Activated T-cell treated with anti-CD3 and anti-CD28 coated beads, Interleukin-2, amount 50 U/mL, for 24 hours (primary cell): ENCODE results near the gene TYR.
"Not testable (repeated sequence)": the region's sequence is repeated elsewhere in the genome, so short reads cannot be mapped to it uniquely, and the experiment has no call there.

Experiments used
- DNase-seq: peaks from one replicate; pipeline ENCODE4 v3.0.0-alpha.2; 2020
- H3K27ac Mint-ChIP-seq: 2 replicates; pipeline ENCODE4 v1.8.0; 2020; ENCODE audit warnings: mild to moderate bottlenecking, mixed read lengths
- H3K27me3 Mint-ChIP-seq: 2 replicates; pipeline ENCODE4 v1.8.0; 2020; ENCODE audit warnings: mixed read lengths
- H3K36me3 Mint-ChIP-seq: 2 replicates; pipeline ENCODE4 v1.8.0; 2020; ENCODE audit warnings: low read depth, mixed read lengths
- H3K4me1 Mint-ChIP-seq: 2 replicates; pipeline ENCODE4 v1.8.0; 2020; ENCODE audit warnings: low read depth, mixed read lengths
- H3K4me3 Mint-ChIP-seq: 2 replicates; pipeline ENCODE4 v1.8.0; 2020; ENCODE audit warnings: mild to moderate bottlenecking, moderate library complexity, mixed read lengths
- H3K9me3 Mint-ChIP-seq: 2 replicates; pipeline ENCODE4 v1.8.0; 2020; ENCODE audit warnings: mixed read lengths

TYR gene

DNA sequence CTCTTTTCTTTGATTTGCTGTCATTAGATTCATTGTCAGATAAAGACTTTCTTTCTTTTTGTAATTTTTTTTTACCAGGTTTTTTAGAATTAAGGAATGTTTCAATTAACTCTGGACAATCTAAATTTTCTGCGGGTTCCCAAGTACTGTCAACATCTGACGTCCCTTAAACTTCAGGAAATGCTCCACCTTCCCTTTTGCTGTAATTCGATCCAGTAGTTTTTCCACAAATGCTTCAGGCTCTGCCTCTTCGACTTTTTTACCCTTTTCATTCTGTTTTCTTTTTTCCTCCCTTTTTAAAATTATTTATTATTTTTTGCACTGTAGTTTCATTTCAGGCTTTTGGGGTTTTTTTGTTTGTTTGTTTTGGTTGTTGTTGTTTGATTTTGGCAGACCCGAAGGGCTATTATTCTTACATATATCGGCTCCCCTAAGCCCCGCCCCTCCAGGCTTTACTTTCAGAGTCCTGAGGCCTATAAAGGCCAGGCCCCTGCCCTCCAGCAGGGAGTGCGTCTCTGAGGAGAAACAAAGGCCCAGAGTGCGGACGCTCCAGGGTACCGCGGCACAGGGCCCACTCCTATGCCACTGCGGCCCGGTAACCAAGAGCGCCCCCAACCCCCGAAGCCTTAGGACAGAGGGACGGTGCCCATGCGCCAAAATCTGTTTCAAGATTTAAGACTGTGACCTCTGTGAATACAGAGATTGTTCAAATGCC is 116.4 kb downstream of the TYR start:
- no peaks in the 10 kb centered on the region for H3K27me3 Mint-ChIP-seq
- no peaks in the 10 kb centered on the region for H3K4me1 Mint-ChIP-seq
- no peaks in the 10 kb centered on the region for H3K36me3 Mint-ChIP-seq
- DNase-seq, result no peak
- H3K9me3 Mint-ChIP-seq, result no peaks in the 10 kb centered on the region
- no peak overlapping the region for H3K4me3 Mint-ChIP-seq
- H3K27ac Mint-ChIP-seq, result no peak overlapping the region

DNA sequence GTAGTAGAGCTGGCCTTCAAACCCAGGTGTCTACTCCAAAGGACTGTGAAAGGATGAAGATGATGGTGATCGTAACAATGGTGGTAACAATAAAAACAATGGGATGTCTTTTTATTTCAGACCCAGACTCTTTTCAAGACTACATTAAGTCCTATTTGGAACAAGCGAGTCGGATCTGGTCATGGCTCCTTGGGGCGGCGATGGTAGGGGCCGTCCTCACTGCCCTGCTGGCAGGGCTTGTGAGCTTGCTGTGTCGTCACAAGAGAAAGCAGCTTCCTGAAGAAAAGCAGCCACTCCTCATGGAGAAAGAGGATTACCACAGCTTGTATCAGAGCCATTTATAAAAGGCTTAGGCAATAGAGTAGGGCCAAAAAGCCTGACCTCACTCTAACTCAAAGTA is 117.3 kb downstream of the TYR start:
- H3K4me1 Mint-ChIP-seq, result not testable (repeated sequence)

GRCh38 chr11:89303029-89303428 is 125.4 kb downstream of the TYR start:
- not testable (repeated sequence) for H3K27me3 Mint-ChIP-seq, H3K27ac Mint-ChIP-seq, H3K9me3 Mint-ChIP-seq, H3K4me1 Mint-ChIP-seq, H3K36me3 Mint-ChIP-seq, H3K4me3 Mint-ChIP-seq, DNase-seq

More for the DNA sequence above, 117.3 kb downstream of the TYR start:
- not testable (repeated sequence) for DNase-seq, H3K9me3 Mint-ChIP-seq, H3K4me3 Mint-ChIP-seq, H3K36me3 Mint-ChIP-seq, H3K27me3 Mint-ChIP-seq, H3K27ac Mint-ChIP-seq

DNA sequence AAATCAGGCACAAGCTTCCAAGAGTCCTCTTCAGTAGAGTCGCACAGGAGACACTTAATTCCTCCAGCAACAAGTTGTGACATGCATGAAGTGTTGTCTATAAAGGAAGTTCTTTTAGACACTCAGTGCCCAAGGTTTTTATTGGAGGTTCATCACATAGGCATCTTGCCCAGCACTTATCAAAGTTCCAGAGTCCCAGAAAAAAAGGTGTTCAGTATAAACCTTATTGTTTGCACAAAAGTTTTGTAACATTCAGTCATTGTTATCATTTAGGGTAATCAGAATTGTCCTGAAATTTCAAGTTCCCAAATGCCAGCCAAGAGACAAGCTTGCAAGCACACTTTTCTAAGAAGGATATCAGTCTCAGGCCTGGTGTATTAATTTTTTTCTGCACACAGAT is 130.6 kb downstream of the TYR start:
- H3K9me3 Mint-ChIP-seq, H3K36me3 Mint-ChIP-seq, H3K27ac Mint-ChIP-seq, H3K4me1 Mint-ChIP-seq, H3K4me3 Mint-ChIP-seq, DNase-seq, H3K27me3 Mint-ChIP-seq: not testable (repeated sequence)

DNA sequence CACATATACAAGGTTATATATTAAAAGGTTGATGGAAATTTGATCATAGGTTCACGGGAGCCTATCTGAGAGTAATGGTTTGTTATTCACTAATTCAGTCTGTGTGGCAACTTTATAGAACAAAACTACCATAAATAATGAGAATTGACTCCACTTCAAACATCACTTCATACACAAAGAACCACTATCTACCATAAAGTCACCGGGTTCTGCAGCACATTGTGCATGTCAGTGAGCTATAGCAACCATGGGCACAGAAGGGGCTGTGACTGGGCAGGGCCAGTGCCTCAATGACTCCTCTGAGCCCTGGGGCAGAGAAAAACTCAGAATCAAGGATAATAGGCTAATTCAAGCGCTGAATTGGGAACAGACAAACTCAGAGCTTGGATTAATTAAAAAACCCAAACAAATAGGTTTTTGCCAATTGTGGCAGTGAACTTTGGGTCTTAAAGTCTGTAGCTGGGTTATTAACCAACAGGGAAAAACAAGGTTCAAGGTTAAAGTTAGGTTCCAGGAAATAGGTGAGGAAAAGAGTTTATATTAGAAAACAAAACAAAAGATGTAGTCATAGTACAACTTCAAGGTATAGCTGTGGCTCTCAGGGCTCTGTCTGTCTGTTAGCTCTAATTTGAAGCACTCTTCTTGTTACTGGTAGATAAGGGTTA is 131.8 kb downstream of the TYR start:
- H3K4me3 Mint-ChIP-seq, H3K27ac Mint-ChIP-seq, H3K9me3 Mint-ChIP-seq, H3K4me1 Mint-ChIP-seq, H3K36me3 Mint-ChIP-seq, DNase-seq, H3K27me3 Mint-ChIP-seq: not testable (repeated sequence)

- H3K27me3 Mint-ChIP-seq, H3K4me3 Mint-ChIP-seq, DNase-seq, H3K4me1 Mint-ChIP-seq, H3K27ac Mint-ChIP-seq, H3K36me3 Mint-ChIP-seq, H3K9me3 Mint-ChIP-seq: not testable (repeated sequence)
These were observed 132.9 kb downstream of the TYR start for GRCh38 chr11:89310607-89311006.

DNA sequence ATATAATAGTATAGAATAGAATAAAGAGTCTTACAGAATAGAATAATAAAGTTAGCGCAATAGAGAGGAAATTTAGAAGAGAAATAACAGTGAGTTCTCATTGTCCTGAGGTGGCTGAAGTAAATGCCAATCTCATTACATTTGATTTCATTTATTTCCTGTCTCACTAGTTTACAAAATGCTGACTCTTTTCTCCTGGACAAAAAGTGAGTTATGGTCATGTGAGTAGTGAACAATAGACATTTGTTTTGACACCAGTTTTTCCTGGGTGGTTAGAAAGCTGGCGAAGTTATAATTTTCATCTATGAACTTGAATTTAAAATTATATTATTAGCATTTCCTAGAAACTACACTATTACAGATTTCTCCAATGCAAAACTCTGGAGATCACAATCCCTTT is 143.7 kb downstream of the TYR start:
- Mint-ChIP-seq H3K36me3 (no peaks in the 10 kb centered on the region), H3K4me3 (no peak overlapping the region), H3K4me1 (no peaks in the 10 kb centered on the region), H3K9me3 (no peaks in the 10 kb centered on the region), H3K27ac (no peak overlapping the region), H3K27me3 (no peaks in the 10 kb centered on the region)
- no peak for DNase-seq

GRCh38 chr11:89327885-89328284 is 150.2 kb downstream of the TYR start:
- no peak overlapping the region for H3K27ac Mint-ChIP-seq
- H3K27me3 Mint-ChIP-seq, result no peaks in the 10 kb centered on the region
- no peaks in the 10 kb centered on the region for H3K36me3 Mint-ChIP-seq
- no peaks in the 10 kb centered on the region for H3K9me3 Mint-ChIP-seq
- DNase-seq, result no peak
- H3K4me3 Mint-ChIP-seq, result no peak overlapping the region
- no peaks in the 10 kb centered on the region for H3K4me1 Mint-ChIP-seq

DNA sequence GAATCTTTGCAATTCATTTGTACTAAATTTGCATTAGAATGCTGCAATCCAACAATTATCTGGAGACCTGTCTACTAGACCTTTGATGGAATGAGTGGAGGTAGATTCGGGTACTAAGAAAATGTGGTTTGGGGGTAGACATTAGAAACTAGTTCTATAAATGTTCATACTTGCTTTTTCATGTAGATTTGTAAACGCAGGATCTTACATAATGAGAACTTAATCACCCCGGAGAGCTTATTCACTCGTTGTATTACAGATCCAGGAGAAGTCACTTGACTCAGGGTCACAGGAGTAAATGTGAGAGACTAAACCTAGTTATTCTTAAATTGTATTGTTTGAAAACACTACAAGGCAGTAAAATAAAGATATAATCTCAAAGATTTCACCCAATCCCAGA is 154.3 kb downstream of the TYR start:
- not testable (repeated sequence) for H3K9me3 Mint-ChIP-seq, H3K4me3 Mint-ChIP-seq, H3K36me3 Mint-ChIP-seq, DNase-seq, H3K27ac Mint-ChIP-seq, H3K27me3 Mint-ChIP-seq, H3K4me1 Mint-ChIP-seq

DNA sequence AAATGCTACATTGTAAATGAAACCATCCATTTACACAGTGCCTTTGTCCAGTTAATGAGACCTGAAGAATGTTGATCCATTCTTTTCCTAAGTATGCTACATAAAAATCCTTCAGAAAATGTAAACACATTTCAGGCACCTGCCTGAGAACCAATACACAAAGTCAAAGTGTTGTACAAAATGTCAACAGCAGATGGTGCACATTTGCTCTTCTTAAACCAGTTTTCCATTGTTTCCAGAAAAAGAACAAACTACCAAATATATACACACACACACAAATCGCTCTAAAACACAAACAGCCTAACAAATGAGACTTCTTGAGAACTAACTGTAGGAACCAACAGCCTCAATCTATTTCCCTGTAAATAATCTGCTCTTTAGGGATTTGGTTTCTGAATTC is 156.0 kb downstream of the TYR start:
- H3K9me3 Mint-ChIP-seq, H3K4me1 Mint-ChIP-seq, DNase-seq, H3K27me3 Mint-ChIP-seq, H3K36me3 Mint-ChIP-seq, H3K4me3 Mint-ChIP-seq, H3K27ac Mint-ChIP-seq: not testable (repeated sequence)

- H3K4me3 Mint-ChIP-seq, H3K9me3 Mint-ChIP-seq, DNase-seq, H3K27me3 Mint-ChIP-seq, H3K4me1 Mint-ChIP-seq, H3K27ac Mint-ChIP-seq, H3K36me3 Mint-ChIP-seq: not testable (repeated sequence)
These were observed 159.5 kb downstream of the TYR start for GRCh38 chr11:89337100-89337650.

DNA sequence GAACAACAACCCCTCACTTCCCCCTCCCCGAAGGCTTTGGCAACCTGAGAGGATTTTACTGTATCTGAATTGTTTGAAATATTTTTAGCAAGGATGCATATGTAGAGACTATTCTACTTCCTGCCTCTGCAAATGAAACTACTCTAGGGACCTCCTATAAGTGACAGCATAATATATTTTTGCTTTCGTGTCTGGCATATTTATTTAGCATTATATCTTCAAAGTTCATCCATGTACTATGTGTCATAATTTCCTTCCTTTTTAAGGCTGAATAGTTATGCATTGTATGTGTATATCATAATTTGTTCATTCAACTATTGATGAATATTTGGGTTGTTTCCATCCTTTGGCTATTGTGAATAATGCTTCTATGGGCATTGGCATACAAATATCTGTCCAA is 160.4 kb downstream of the TYR start:
- H3K9me3 Mint-ChIP-seq, H3K27me3 Mint-ChIP-seq, H3K4me3 Mint-ChIP-seq, DNase-seq, H3K36me3 Mint-ChIP-seq, H3K27ac Mint-ChIP-seq, H3K4me1 Mint-ChIP-seq: not testable (repeated sequence)

GRCh38 chr11:89340450-89340849 is 162.8 kb downstream of the TYR start:
- H3K27ac Mint-ChIP-seq, H3K27me3 Mint-ChIP-seq, H3K4me3 Mint-ChIP-seq, H3K4me1 Mint-ChIP-seq, DNase-seq, H3K36me3 Mint-ChIP-seq, H3K9me3 Mint-ChIP-seq: not testable (repeated sequence)

DNA sequence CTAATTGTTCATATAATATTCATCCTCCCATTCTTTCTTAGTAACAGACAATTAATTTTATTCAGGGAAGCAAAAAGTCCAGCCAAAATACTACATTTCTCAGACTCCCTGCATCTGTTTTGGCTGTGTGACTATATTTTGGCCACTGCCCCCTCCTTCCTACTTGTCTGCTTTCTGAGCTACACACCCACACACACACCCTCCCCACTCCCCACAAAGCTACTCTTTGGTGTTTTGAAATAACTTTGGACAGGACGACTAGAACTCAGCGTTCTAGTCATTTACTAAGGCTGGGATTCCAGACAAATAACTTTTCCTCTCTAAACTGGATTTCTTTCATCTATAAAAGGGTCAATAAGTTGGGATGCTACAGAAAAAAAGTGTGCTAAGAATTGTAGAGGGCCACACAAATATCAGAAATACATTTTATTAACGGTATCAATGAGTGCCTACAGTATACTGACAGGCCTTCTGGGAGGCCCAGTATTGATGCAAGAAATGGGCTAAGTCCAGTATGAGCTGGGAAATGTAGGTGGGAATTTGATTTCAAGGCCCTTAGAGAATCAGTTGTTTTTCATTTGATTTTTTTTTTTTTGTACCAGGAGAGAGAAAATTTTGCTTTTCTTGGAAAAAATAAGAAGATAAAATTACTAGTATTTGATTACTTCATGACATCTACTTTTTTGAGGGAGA is 165.4 kb downstream of the TYR start:
- H3K9me3 Mint-ChIP-seq, H3K27ac Mint-ChIP-seq, H3K36me3 Mint-ChIP-seq, H3K27me3 Mint-ChIP-seq, H3K4me1 Mint-ChIP-seq, DNase-seq, H3K4me3 Mint-ChIP-seq: not testable (repeated sequence)
